IMR-90 (cell line): Measurements from ENCODE around the gene CLEC5A. TPM values are rescaled to one million over a fixed set of nuclear protein-coding genes. Genes with fewer than 3 reads are reported as not detected.

Experiments
- ATAC-seq: fragments of 200-7000 bp; cut with Tn5 transposase; 2 replicates; pipeline ENCODE4 v1.9.1; 2020; ENCODE audit warnings: low read depth, mild to moderate bottlenecking, moderate library complexity
- BruUV-seq: library from RNA; stranded (reverse); fragments of 400-500 nt; replicated peaks from 2 replicates; lab custom pipeline; 2021; lab: Mats Ljungman, UMichigan
- CTCF ChIA-PET: fragments of 300-600 bp; formaldehyde crosslinking; extraction: SDS; loops from one replicate; lab custom pipeline; 2021; ENCODE audit warnings: antibody characterized with exemption; lab: Yijun Ruan, JAX
- POLR2A ChIA-PET: fragments of 300-600 bp; sonication (Branson Sonifier 250); formaldehyde crosslinking; loops from one replicate; lab custom pipeline; 2022; ENCODE audit warnings: antibody characterized with exemption; ENCODE audit not compliant: unreplicated experiment; lab: Charles Lee
- DNase-seq: peaks from one replicate; pipeline ENCODE4 v3.0.0; 2013
- H2AFZ ChIP-seq: replicated peaks from 2 replicates; pipeline ENCODE3; 2013; ENCODE audit warnings: low read length, mild to moderate bottlenecking; ENCODE audit not compliant: poor library complexity
- H2AK5ac ChIP-seq: 2 replicates; pipeline ENCODE4 v1.6.1; 2013; ENCODE audit warnings: low read depth, low read length, inconsistent platforms
- H2AK9ac ChIP-seq: replicated peaks from 2 replicates; pipeline ENCODE3; 2013; ENCODE audit warnings: mild to moderate bottlenecking, low read depth, low read length, moderate library complexity; ENCODE audit not compliant: poor library complexity
- H2BK120ac ChIP-seq: 2 replicates; pipeline ENCODE4 v1.6.1; 2013; ENCODE audit warnings: low read depth, low read length, inconsistent platforms
- H2BK15ac ChIP-seq: 3 replicates; pipeline ENCODE4 v1.6.1; 2013; ENCODE audit warnings: low read depth, low read length, inconsistent platforms
- H2BK20ac ChIP-seq: 2 replicates; pipeline ENCODE4 v1.6.1; 2013; ENCODE audit warnings: low read depth, mild to moderate bottlenecking, inconsistent platforms, low read length, moderate library complexity
- H2BK5ac ChIP-seq: 2 replicates; pipeline ENCODE4 v1.6.1; 2013; ENCODE audit warnings: mild to moderate bottlenecking, low read depth, low read length, inconsistent platforms; ENCODE audit not compliant: poor library complexity, severe bottlenecking
- H3K14ac ChIP-seq: replicated peaks from 2 replicates; pipeline ENCODE4 v1.6.1; 2013; ENCODE audit warnings: low read depth, low read length, inconsistent platforms
- H3K18ac ChIP-seq: 2 replicates; pipeline ENCODE4 v1.6.1; 2013; ENCODE audit warnings: low read depth, low read length, control low read depth
- H3K23ac ChIP-seq: 2 replicates; pipeline ENCODE4 v1.6.1; 2013; ENCODE audit warnings: low read depth, low read length, inconsistent platforms
- H3K27ac ChIP-seq: 2 replicates; pipeline ENCODE4 v1.5.1; 2013; ENCODE audit warnings: mild to moderate bottlenecking, control low read depth, low read length; ENCODE audit not compliant: insufficient read depth
- H3K27me3 ChIP-seq: 2 replicates; pipeline ENCODE4 v1.6.1; 2013; ENCODE audit warnings: low read length; ENCODE audit not compliant: control insufficient read depth, insufficient read depth
- H3K36me3 ChIP-seq: 2 replicates; pipeline ENCODE4 v1.6.1; 2013; ENCODE audit warnings: low read length, mixed read lengths; ENCODE audit not compliant: control insufficient read depth, insufficient read depth
- H3K4ac ChIP-seq: 2 replicates; pipeline ENCODE4 v1.6.1; 2013; ENCODE audit warnings: low read depth, low read length, inconsistent platforms
- H3K4me1 ChIP-seq: 2 replicates; pipeline ENCODE4 v1.6.1; 2013; ENCODE audit warnings: low read length, mixed read lengths; ENCODE audit not compliant: control insufficient read depth, insufficient read depth
- H3K4me2 ChIP-seq: 2 replicates; pipeline ENCODE4 v1.6.1; 2013; ENCODE audit warnings: low read depth, mild to moderate bottlenecking, control low read depth, low read length, moderate library complexity
- H3K4me3 ChIP-seq: 2 replicates; pipeline ENCODE4 v1.5.1; 2013; ENCODE audit warnings: low read depth, mild to moderate bottlenecking, control low read depth, low read length, moderate library complexity; ENCODE audit not compliant: insufficient read depth
- H3K56ac ChIP-seq: 2 replicates; pipeline ENCODE4 v1.6.1; 2013; ENCODE audit warnings: low read length, inconsistent platforms; ENCODE audit not compliant: insufficient read depth; ENCODE audit errors: extremely low read depth
- H3K79me1 ChIP-seq, 2 experiments: 2 replicates each; pipeline ENCODE4 v1.6.1; 2013; ENCODE audit warnings: low read length in 2 of 2, inconsistent platforms in 1 of 2, low read depth in 1 of 2
- H3K9ac ChIP-seq: 2 replicates; pipeline ENCODE4 v1.6.1; 2013; ENCODE audit warnings: low read depth, low read length, control low read depth
- H3K9me1 ChIP-seq: 2 replicates; pipeline ENCODE4 v1.6.1; 2013; ENCODE audit warnings: low read length, inconsistent platforms; ENCODE audit not compliant: insufficient read depth
- H3K9me3 ChIP-seq: 2 replicates; pipeline ENCODE4 v1.6.1; 2013; ENCODE audit warnings: low read length; ENCODE audit not compliant: control insufficient read depth, insufficient read depth
- H4K20me1 ChIP-seq: 2 replicates; pipeline ENCODE4 v1.6.1; 2013; ENCODE audit warnings: low read length, inconsistent platforms; ENCODE audit not compliant: insufficient read depth
- H4K5ac ChIP-seq: 2 replicates; pipeline ENCODE4 v1.6.1; 2013; ENCODE audit warnings: mild to moderate bottlenecking, low read depth, low read length, control low read depth
- H4K8ac ChIP-seq, 2 experiments: 2 replicates each; pipeline ENCODE4 v1.6.1; 2013; ENCODE audit warnings: low read depth in 2 of 2, low read length in 2 of 2, control low read depth in 1 of 2, inconsistent platforms in 1 of 2
- H4K91ac ChIP-seq: 2 replicates; pipeline ENCODE4 v1.6.1; 2013; ENCODE audit warnings: low read depth, low read length, inconsistent platforms; ENCODE audit not compliant: insufficient read depth
- CHD1 ChIP-seq: IDR thresholded peaks from 2 replicates; pipeline ENCODE4 v1.6.1; 2012; ENCODE audit warnings: low read depth, low read length, improper control_type of control experiment
- ELK1 ChIP-seq: fragments of 150-350 bp; IDR thresholded peaks from 2 replicates; pipeline ENCODE4 v1.6.1; 2016; ENCODE audit warnings: low read depth, mild to moderate bottlenecking, low read length, moderate library complexity, borderline replicate concordance
- FOS ChIP-seq: fragments of 150-350 bp; IDR thresholded peaks from 2 replicates; pipeline ENCODE4 v1.6.1; 2016; ENCODE audit warnings: low read depth, low read length
- MAFK ChIP-seq: IDR thresholded peaks from 2 replicates; pipeline ENCODE4 v1.6.1; 2012; ENCODE audit warnings: low read depth, low read length, improper control_type of control experiment
- MAZ ChIP-seq: IDR thresholded peaks from 2 replicates; pipeline ENCODE4 v1.6.1; 2012; ENCODE audit warnings: low read depth, mild to moderate bottlenecking, low read length, improper control_type of control experiment, moderate library complexity, borderline replicate concordance
- NFE2L2 ChIP-seq: fragments of 150-350 bp; IDR thresholded peaks from 2 replicates; pipeline ENCODE4 v1.6.1; 2016; ENCODE audit warnings: low read depth, mild to moderate bottlenecking, low read length
- POLR2A ChIP-seq: IDR thresholded peaks from 2 replicates; pipeline ENCODE4 v1.6.1; 2012; ENCODE audit warnings: mild to moderate bottlenecking, low read depth, low read length
- RAD21 ChIP-seq: IDR thresholded peaks from 2 replicates; pipeline ENCODE4 v1.6.1; 2012; ENCODE audit warnings: low read length, improper control_type of control experiment
- RFX5 ChIP-seq: IDR thresholded peaks from 2 replicates; pipeline ENCODE4 v1.8.0; 2012; ENCODE audit warnings: low read depth, mild to moderate bottlenecking, low read length, moderate library complexity
- USF2 ChIP-seq: fragments of 150-350 bp; IDR thresholded peaks from 2 replicates; pipeline ENCODE4 v1.6.1; 2017; ENCODE audit warnings: mild to moderate bottlenecking, antibody characterized with exemption, low read length, low read depth
- WGBS, 2 experiments: methylation state at CpG; one replicate each; pipeline versions ENCODE4 v1.1.5 to v1.1.7; 2013; ENCODE audit warnings: missing lambda C conversion rate in 2 of 2; ENCODE audit not compliant: insufficient read length in 1 of 2; ENCODE audit errors: extremely low coverage in 2 of 2; 5-methylcytosine and 5-hydroxymethylcytosine counted together
- dilution Hi-C: fragments of 300-500 bp; cut with HindIII; formaldehyde crosslinking; loops from one replicate; pipeline ENCODE4 v1.14.3; 2018; ENCODE audit warnings: low sequenced_read_pairs; ENCODE audit not compliant: unreplicated experiment
- in situ Hi-C: fragments of 300-500 bp; cut with MboI; formaldehyde crosslinking; loops from 3 replicates; pipeline ENCODE4 v1.14.3; 2019; ENCODE audit warnings: low sequenced_read_pairs, inconsistent platforms, mixed read lengths
- intact Hi-C: fragments of 100-400 bp; cut with micrococcal nuclease; formaldehyde crosslinking; loops from 2 replicates; pipeline ENCODE4 v1.10.0; 2022
- polyA plus RNA-seq, 3 experiments: library from polyadenylated mRNA; depleted of rRNA; stranded (reverse); fragments of >200 nt; gene quantifications; 2 replicates each; pipeline ENCODE4 v1.2.3, GENCODE V29; 2012; ENCODE audit warnings: low replicate concordance in 1 of 3
- total RNA-seq: library from RNA; depleted of rRNA; stranded (reverse); fragments of >200 nt; gene quantifications from 2 replicates; pipeline ENCODE4 v1.2.3, GENCODE V29; 2012

CLEC5A gene
- total and polyA plus RNA-seq, 2 of the 4 experiments (the other 2 are of a cell fraction) = not detected

GRCh38 chr7:141906285-141906684 is 40.5 kb downstream of the CLEC5A start:
- Histone ChIP-seq H3K9me1 (no peaks in the 10 kb centered on the region), H3K4me3 (no peak overlapping the region), H4K8ac (no peak overlapping the region), H3K27ac (no peak overlapping the region), H3K36me3 (no peaks in the 10 kb centered on the region), H2AK5ac (no peak overlapping the region), H3K9ac (no peak overlapping the region), H3K18ac (no peak overlapping the region), H4K91ac (no peak overlapping the region), H3K4me2 (no peak overlapping the region), H4K20me1 (no peaks in the 10 kb centered on the region), H2AFZ (no peak overlapping the region), H3K9me3 (peaks cover 12% of the 10 kb centered on the region; the same call in 1 of the 2 replicates), H3K14ac (no peak overlapping the region), H3K23ac (no peak overlapping the region), H2BK15ac (no peak overlapping the region), H3K4ac (no peak overlapping the region), H3K79me1 (no peaks in the 10 kb centered on the region), H2BK20ac (no peak overlapping the region), H2AK9ac (no peak overlapping the region), H2BK120ac (no peak overlapping the region), H2BK5ac (no peak overlapping the region), H3K27me3 (no peaks in the 10 kb centered on the region), H4K5ac (no peak overlapping the region), H3K56ac (no peak overlapping the region), H3K4me1 (no peaks in the 10 kb centered on the region)
- no peak for ATAC-seq
- dilution Hi-C loops (no loop called here), intact Hi-C loops (no loop called here), in situ Hi-C loops (no loop called here)
- ChIA-PET CTCF (no interaction called here), POLR2A (no interaction called here)
- TF ChIP-seq RFX5 (no peak), USF2 (no peak), CHD1 (no peak), NFE2L2 (no peak), POLR2A (no peak), MAFK (no peak), RAD21 (no peak), MAZ (no peak), ELK1 (no peak), FOS (no peak)
- BruUV-seq = no TSS peak
- WGBS, 2 experiments = no CpG with 5 or more reads among the region's 4 CpGs
- no peak for DNase-seq
